H1 (cell line): ENCODE measurements around the gene STIM1.

Experiments
- CEBPB ChIP-seq: IDR thresholded peaks from 2 replicates; pipeline ENCODE4 v1.6.1; 2012; ENCODE audit warnings: low read depth, low read length
- CTCF ChIP-seq, 3 experiments: IDR thresholded peaks; 1 replicate in 2 of 3; 2 replicates in 1 of 3; pipeline versions ENCODE4 v1.5.1 to v1.6.1; 2011; ENCODE audit warnings: low read length in 3 of 3, mild to moderate bottlenecking in 3 of 3, inconsistent platforms in 2 of 3, low read depth in 1 of 3, moderate library complexity in 1 of 3; ENCODE audit not compliant: insufficient read depth in 1 of 3; ENCODE audit errors: control extremely low read depth in 1 of 3
- EZH2 ChIP-seq: fragments of 200-600 bp; sonication (generic); IDR thresholded peaks from 2 replicates; pipeline ENCODE4 v1.7.1; 2012; ENCODE audit warnings: low read depth, mild to moderate bottlenecking, moderate library complexity, low read length, inconsistent platforms; ENCODE audit not compliant: severe bottlenecking
- JUN ChIP-seq: IDR thresholded peaks from 2 replicates; pipeline ENCODE4 v1.6.1; 2011; ENCODE audit warnings: low read depth, mild to moderate bottlenecking, improper control_type of control experiment, low read length
- MAFK ChIP-seq: IDR thresholded peaks from 2 replicates; pipeline ENCODE4 v1.6.1; 2012; ENCODE audit warnings: low read depth, mild to moderate bottlenecking, improper control_type of control experiment, low read length
- NRF1 ChIP-seq: IDR thresholded peaks from 2 replicates; pipeline ENCODE4 v1.6.1; 2011; ENCODE audit warnings: mild to moderate bottlenecking, low read depth, low read length, improper control_type of control experiment
- POLR2A ChIP-seq, 2 experiments: IDR thresholded peaks; 1 replicate in 1 of 2; 2 replicates in 1 of 2; pipeline ENCODE4 v1.6.1; 2011; ENCODE audit warnings: low read depth in 2 of 2, low read length in 2 of 2, mild to moderate bottlenecking in 2 of 2; ENCODE audit errors: control extremely low read depth in 1 of 2
- RAD21 ChIP-seq, 2 experiments: IDR thresholded peaks in 1 of 2; conservative IDR thresholded peaks in 1 of 2; 2 replicates each; pipeline ENCODE4 v1.6.1; 2011; ENCODE audit warnings: low read depth in 2 of 2, low read length in 2 of 2, improper control_type of control experiment in 1 of 2, inconsistent platforms in 1 of 2, mild to moderate bottlenecking in 1 of 2, moderate library complexity in 1 of 2
- TAF1 ChIP-seq: IDR thresholded peaks from 2 replicates; pipeline ENCODE4 v1.6.1; 2011; ENCODE audit warnings: mild to moderate bottlenecking, low read depth, low read length
- TCF12 ChIP-seq: IDR thresholded peaks from 2 replicates; pipeline ENCODE4 v1.6.1; 2011; ENCODE audit warnings: low read depth, mild to moderate bottlenecking, low read length
- ZNF274 ChIP-seq: IDR thresholded peaks from 2 replicates; pipeline ENCODE4 v1.7.0; 2012; ENCODE audit warnings: low read length, borderline replicate concordance; ENCODE audit errors: extremely low read depth

- TF ChIP-seq TAF1 (no peak), EZH2 (no peak), POLR2A (IDR thresholded peaks at IDR 0.05; ENCODE audit: control extremely low read depth in 1 of 2, low read depth in 2 of 2, low read length in 2 of 2) (no peak), CTCF (IDR thresholded peaks at IDR 0.05; ENCODE audit: control extremely low read depth in 1 of 3, insufficient read depth in 1 of 3, low read depth in 1 of 3, low read length in 3 of 3) (no peak), JUN (no peak), MAFK (no peak), ZNF274 (no peak), TCF12 (no peak), CEBPB (no peak), NRF1 (no peak), RAD21 (IDR thresholded peaks at IDR 0.05 in 1 of 2, conservative IDR thresholded peaks at IDR 0.05 in 1 of 2; ENCODE audit: low read depth in 2 of 2, low read length in 2 of 2) (no peak)
Measured at GRCh38 chr11:4041731-4042391, 186.4 kb downstream of the STIM1 start.
